Measurements from ENCODE around the gene AHNAK2. TPM values are rescaled to one million over a fixed set of nuclear protein-coding genes. Genes with fewer than 3 reads are reported as not detected.

The AHNAK2 gene
- total RNA-seq, 4 donors from 2014 or later = 44.9 to 175 (median 71.7) TPM

DNA sequence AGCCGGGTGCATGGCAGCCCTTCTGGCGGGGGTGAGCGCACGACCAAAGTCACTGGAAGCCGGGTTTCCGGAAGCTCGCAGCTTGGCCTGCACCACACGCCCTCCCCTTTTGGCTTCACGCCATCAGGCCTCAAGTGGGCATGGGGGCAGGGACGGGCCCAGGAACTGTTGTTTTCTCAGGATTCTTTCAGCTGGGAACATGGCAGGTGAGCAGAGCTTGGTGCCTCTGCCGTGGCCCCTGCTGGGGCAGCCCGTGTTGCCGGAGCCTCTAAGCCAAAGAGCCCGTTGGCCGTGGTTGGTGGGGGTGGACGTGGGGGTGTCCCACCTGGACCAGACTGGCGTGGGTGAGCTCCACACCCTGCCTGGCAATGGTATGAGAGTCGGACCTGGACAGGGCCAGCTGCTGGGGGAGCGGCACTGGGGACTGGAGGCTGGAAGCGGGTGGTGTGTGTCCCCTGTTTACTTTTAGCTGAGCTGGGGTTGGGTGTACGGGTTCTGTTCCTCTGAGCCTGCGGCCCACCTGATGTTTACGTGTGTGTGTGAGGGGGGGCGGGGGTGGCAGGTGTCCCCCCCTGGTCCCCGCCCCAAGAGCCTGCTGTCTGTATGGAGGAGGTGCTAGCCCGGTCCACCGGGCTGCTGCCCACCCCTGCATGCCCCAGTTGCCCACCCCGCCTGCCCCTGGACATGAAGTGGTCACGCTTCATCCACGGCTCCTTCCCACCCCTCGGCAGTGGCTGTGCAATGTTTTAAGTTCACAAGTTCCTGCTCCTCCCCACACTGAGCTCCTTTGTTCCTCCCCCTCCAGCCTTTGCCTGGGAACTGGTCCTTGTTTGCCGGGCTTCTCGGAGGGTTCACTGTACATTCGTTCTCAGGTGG is 82.2 kb downstream of the AHNAK2 start:
- no peak overlapping the region for H3K4me3 ChIP-seq
- intact Hi-C loops (cut with DNase I; ENCODE audit: low total_unique reads) = loop anchor here (5.0 kb wide), 1 partner anchor 151 kb away; no protein-coding TSS in a partner anchor
- peak; percentile 18 to 29 for DNase-seq

DNA sequence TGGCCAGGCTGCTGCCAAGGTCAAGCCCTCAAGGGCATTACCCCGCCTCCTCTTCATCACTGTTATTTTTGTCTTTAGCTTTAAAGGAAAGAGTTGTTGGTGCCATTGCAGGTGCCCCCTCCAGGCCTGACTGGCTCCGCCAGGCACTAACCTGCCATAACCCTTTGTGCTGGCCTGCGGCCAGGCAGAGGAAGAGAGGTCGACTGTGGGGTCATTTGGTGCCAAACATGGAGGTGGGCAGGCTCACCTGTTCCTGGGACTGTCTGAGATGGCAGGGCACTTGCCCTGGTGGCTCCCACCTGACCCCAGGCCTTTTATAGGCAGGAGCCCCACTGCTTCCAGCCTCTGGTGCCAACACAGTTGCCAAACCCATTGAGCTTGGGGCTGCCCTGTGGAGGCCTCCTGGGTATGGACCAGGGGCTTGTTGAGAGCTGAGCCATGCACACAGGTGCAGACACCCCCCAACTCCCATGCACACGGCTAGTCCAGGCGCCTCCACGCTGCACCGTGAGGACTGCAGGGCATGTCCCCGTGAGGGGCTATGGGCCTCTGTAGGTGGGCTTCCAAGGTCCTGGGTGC is 82.9 kb downstream of the AHNAK2 start:
- TF ChIP-seq POLR2A (IDR thresholded peaks at IDR 0.05) = no peak
- TF ChIP-seq, protein P1, sequence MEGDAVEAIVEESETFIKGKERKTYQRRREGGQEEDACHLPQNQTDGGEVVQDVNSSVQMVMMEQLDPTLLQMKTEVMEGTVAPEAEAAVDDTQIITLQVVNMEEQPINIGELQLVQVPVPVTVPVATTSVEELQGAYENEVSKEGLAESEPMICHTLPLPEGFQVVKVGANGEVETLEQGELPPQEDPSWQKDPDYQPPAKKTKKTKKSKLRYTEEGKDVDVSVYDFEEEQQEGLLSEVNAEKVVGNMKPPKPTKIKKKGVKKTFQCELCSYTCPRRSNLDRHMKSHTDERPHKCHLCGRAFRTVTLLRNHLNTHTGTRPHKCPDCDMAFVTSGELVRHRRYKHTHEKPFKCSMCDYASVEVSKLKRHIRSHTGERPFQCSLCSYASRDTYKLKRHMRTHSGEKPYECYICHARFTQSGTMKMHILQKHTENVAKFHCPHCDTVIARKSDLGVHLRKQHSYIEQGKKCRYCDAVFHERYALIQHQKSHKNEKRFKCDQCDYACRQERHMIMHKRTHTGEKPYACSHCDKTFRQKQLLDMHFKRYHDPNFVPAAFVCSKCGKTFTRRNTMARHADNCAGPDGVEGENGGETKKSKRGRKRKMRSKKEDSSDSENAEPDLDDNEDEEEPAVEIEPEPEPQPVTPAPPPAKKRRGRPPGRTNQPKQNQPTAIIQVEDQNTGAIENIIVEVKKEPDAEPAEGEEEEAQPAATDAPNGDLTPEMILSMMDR (IDR thresholded peaks at IDR 0.05) = no peak
- peak; percentile 14 to 18 for DNase-seq
- H3K4me1 ChIP-seq = no peaks in the 10 kb centered on the region
- H3K27ac ChIP-seq = no peak overlapping the region
- H3K36me3 ChIP-seq = no peaks in the 10 kb centered on the region
- no peak overlapping the region for H3K4me3 ChIP-seq
- intact Hi-C loops (cut with DNase I; ENCODE audit: low total_unique reads) = loop anchor here (5.0 kb wide), 1 partner anchor 152 kb away; no protein-coding TSS in a partner anchor
- no peaks in the 10 kb centered on the region for H3K27me3 ChIP-seq
- no peaks in the 10 kb centered on the region for H3K9me3 ChIP-seq

More for the DNA sequence above, 82.2 kb downstream of the AHNAK2 start:
- Histone ChIP-seq H3K9me3 (no peaks in the 10 kb centered on the region), H3K27me3 (no peaks in the 10 kb centered on the region), H3K36me3 (no peaks in the 10 kb centered on the region), H3K27ac (no peak overlapping the region), H3K4me1 (no peaks in the 10 kb centered on the region)
- TF ChIP-seq POLR2A (IDR thresholded peaks at IDR 0.05) = no peak
- TF ChIP-seq, protein P1 (IDR thresholded peaks at IDR 0.05) = no peak

DNA sequence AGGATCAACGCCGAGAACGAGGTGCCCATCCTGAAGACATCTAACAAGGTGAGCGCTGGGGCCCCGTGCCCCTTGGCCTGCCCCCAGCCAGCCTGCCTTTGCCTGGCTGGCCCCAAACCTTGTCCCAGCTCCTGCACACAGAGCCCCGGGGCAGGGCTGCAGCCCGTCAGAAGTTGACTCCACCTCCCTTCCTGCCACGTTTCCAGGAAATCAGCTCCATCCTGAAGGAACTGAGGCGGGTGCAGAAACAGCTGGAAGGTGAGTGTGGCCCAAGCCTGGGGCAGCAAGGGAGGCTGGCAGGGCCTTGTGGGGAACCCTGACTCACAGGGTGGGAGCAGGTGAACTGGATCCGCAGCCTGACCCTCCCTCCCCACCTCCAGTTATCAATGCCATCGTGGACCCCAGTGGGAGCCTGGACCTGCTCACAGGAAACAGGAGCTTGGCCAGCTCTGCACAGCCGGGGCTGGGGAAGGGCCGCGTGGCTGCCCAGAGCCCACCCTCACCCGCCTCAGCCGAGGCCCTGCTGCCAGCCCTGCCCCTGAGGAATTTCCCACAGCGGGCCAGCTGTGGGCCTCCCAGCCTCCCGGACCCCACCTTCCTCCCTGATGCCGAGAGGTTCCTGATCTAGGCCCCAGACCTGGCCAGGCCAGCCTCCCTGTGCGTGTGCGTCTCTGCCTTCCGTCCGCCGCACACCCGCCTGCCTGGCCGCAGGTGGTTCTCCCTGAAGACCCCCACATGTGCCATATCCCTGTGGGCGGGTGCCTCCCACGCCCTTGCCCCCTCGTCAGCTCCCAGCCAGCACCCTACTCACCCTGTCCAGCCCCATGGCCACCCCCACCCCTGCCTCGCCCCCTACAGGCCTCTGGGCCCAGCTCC is 83.6 kb downstream of the AHNAK2 start:
- H3K27ac ChIP-seq = no peak overlapping the region
- no peaks in the 10 kb centered on the region for H3K4me1 ChIP-seq
- no peak overlapping the region for H3K4me3 ChIP-seq
- no peaks in the 10 kb centered on the region for H3K27me3 ChIP-seq
- DNase-seq = peak; percentile 14 to 15
- no peaks in the 10 kb centered on the region for H3K36me3 ChIP-seq
- no peak for TF ChIP-seq POLR2A (IDR thresholded peaks at IDR 0.05)
- TF ChIP-seq, protein P1 (IDR thresholded peaks at IDR 0.05) = no peak
- H3K9me3 ChIP-seq = no peaks in the 10 kb centered on the region
- intact Hi-C loops (cut with DNase I; ENCODE audit: low total_unique reads) = loop anchor here (5.0 kb wide), 1 partner anchor 153 kb away; no protein-coding TSS in a partner anchor

DNA sequence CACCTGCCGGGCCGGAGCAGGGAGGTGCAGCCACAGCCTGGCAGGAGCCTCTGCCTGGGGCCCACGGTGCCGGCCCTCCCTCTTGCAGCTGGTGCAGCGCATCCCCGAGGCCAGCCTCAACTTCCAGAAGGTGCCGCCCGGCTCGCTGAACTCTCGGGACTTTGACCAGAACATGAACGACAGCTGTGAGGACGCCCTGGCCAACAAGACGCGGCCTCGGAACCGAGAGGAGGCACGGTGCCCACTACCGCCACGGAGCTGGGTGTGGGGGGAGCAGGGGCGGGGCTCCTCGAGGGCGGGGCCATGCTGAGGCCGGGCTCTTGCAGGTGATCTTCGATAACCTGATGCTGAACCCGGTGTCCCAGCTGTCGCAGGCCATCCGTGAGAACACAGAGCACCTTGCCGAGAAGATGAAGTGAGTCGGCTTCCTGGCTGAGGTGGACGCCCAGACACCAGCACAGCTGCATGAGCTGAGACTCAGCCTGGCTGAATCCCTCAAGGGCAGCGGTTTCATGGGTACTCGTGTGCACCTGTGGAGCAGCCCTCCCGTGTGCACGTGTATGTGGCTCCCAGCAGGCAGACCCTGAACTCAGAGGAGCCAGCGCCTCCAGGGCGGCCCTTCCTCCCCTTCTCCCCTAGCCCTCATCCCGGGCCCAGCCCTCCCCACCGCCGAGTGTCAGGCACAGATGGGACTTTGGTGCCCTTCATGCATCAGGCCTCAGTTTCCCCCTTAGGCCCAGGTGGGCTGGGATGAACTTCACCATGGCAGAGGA is 84.6 kb downstream of the AHNAK2 start:
- Histone ChIP-seq H3K9me3 (no peaks in the 10 kb centered on the region), H3K36me3 (no peaks in the 10 kb centered on the region), H3K4me1 (no peaks in the 10 kb centered on the region), H3K4me3 (no peak overlapping the region), H3K27me3 (no peaks in the 10 kb centered on the region), H3K27ac (no peak overlapping the region)
- intact Hi-C loops (cut with DNase I; ENCODE audit: low total_unique reads) = no loop called here
- peak; percentile 16 to 17 for DNase-seq
- TF ChIP-seq POLR2A (IDR thresholded peaks at IDR 0.05) = no peak
